ENCODE data around the gene NBEAL1.
"Not testable (repeated sequence)": the region's sequence is repeated elsewhere in the genome, so short reads cannot be mapped to it uniquely, and the experiment has no call there.

NBEAL1 gene

DNA sequence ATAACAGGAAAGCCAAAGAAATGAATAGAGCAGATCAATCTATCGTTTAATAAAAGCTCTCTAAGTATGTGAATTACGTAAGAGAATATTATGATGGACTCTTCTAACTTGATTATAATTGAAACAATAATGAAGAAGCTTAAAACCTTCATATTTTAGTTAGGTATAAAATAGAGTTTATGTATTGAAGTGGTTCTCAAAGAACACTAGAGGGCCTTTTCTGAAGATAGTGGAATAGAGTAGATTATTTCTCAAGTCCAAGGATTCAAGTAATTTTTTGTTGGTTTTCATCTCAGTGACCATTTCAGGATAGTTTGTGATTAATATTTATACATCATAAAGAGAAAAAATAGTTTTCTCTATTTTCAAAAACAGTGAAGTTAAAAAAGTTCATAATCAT, 97.7 kb downstream of the NBEAL1 start:
- no peak for DNase-seq (ENCODE audit: low read depth in 2 of 2)

GRCh38 chr2:203115201-203115700, 100.6 kb downstream of the NBEAL1 start:
- DNase-seq (ENCODE audit: low read depth in 2 of 2), result not testable (repeated sequence)

- no peak for DNase-seq (ENCODE audit: low read depth in 2 of 2)
Observed at GRCh38 chr2:203122317-203122986, 107.8 kb downstream of the NBEAL1 start.

- DNase-seq (ENCODE audit: low read depth in 2 of 2), result no peak
Observed at GRCh38 chr2:203126996-203127395, 112.3 kb downstream of the NBEAL1 start.

- DNase-seq (ENCODE audit: low read depth in 2 of 2), result no peak
Observed at GRCh38 chr2:203135105-203135504, 120.4 kb downstream of the NBEAL1 start.

GRCh38 chr2:203143391-203143790, 128.7 kb downstream of the NBEAL1 start:
- no peak for DNase-seq (ENCODE audit: low read depth in 2 of 2)

DNA sequence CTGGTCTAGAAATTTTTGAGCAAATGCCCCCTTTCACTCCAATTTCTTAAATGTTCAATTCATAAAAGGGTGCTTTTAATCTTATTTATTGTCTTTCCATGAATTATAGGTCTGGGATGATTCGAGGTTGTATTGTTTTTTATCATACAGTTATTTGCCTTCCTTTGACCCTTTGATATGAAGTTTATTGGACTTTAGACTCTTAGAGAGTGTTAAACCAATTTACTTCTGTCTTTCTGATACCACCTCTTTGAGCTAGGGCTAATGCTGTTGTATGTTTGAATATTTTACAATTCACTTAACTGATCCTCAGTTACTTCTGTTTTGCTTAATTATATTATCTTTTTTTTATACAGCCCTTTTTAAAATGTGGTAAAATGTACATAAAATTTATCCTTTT, 134.5 kb downstream of the NBEAL1 start:
- DNase-seq (ENCODE audit: low read depth in 2 of 2), result no peak

GRCh38 chr2:203155406-203155805, 140.7 kb downstream of the NBEAL1 start:
- DNase-seq (ENCODE audit: low read depth in 2 of 2), result no peak

DNA sequence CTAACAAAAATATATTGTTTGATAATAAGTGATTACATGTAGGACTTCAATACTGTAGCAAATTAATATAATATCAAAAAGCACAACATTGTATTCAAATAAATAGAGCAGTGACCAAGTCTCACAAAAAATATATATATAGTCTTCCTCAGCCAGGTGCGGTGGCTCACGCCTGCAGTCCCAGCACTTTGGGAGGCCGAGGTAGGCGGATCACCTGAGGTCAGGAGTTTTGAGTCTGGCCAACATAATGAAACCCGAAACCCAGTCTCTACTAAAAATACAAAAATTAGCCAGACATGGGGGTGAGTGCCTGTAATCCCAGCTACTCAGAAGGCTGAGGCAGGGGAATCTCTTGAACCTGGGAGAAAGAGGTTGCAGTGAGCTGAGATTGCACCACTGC, 148.0 kb downstream of the NBEAL1 start:
- DNase-seq (ENCODE audit: low read depth in 2 of 2), result not testable (repeated sequence)

DNA sequence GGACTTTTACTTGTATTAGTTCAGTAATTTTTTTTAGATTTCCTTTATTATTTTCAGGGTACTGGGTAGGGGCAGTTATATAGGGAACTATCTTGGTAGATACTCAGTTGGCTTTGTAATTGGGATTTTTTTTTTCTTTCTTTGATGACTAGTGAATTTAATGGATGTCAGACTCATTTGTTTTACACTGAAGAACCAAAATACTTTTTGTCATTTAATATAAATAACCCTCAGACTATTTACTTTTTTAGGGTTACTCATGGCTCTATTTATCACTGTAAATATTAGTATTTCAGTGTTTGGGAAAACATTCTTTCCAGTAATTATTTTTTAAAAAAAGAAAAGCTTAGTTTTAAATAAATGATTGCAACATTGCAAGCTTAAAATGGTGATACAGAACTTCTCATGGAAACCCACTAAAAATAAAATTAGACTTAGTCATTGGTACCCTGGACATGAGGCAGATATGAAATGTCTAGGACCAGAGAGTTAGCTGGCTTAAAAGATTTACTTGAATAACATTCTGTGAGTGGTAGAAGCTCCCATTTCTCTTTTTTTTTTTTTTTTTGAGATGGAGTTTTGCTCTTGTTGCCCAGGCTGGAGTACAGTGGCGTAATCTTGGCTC, 149.7 kb downstream of the NBEAL1 start:
- DNase-seq (ENCODE audit: low read depth in 2 of 2), result no peak

GRCh38 chr2:203167751-203168150, 153.1 kb downstream of the NBEAL1 start:
- DNase-seq (ENCODE audit: low read depth in 2 of 2), result no peak

GRCh38 chr2:203170502-203170901, 155.8 kb downstream of the NBEAL1 start:
- DNase-seq (ENCODE audit: low read depth in 2 of 2), result no peak

DNA sequence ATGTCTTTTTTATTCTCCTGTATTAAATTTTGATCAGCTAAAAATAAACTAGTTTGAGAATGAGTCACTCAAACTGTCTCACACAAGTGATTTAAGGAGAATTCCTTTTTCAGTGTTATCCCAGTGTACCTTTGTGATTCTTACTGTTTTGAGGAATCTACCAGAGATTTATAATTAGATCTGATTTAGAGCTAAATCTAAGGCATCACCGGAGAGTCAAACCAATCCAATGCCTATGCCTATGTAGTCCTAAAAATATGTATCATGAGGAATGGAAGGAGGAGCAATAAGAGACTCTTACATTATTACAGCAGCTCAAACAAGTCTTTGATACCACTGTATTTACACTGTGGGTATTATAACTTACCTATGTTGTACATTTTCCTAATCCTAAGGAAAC, 160.7 kb downstream of the NBEAL1 start:
- no peak for DNase-seq (ENCODE audit: low read depth in 2 of 2)

DNA sequence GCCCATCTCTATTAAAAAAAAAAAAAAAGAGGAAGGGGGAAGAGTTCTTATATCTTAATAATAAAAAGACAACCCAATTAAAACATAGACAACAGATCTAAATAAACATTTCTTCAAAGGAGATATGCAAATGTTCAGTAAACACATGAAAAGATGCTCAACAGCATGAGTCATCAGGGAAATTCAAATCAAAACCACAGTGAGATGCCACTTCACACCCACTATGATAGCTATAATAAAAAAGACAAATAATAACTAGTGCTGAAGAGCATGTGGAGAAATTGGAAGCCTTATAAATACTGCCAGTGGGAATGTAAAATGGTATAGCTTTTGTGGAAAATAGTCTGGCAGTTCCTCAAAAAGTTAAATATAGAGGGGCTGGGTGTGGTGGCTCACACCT, 162.7 kb downstream of the NBEAL1 start:
- DNase-seq (ENCODE audit: low read depth in 2 of 2), result no peak

DNA sequence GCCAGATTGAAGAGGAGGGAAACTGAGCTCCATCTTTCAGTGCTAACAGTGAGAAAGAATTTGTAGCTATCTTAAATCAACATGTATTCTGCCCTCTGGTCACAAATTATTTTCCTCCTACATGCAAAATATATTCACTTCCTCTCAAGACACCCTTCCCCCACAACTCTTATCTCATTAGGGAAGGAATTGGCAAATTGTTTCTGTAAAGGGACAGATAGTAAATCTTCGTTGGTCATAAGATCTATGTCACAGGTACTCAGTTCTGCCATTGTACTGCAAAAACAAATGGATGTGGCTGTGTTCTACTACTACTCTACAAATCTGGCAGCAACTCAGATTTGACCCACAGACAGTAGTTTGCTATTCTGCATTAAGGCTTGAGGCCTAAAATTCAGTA, 171.2 kb downstream of the NBEAL1 start:
- no peak for DNase-seq (ENCODE audit: low read depth in 2 of 2)

DNA sequence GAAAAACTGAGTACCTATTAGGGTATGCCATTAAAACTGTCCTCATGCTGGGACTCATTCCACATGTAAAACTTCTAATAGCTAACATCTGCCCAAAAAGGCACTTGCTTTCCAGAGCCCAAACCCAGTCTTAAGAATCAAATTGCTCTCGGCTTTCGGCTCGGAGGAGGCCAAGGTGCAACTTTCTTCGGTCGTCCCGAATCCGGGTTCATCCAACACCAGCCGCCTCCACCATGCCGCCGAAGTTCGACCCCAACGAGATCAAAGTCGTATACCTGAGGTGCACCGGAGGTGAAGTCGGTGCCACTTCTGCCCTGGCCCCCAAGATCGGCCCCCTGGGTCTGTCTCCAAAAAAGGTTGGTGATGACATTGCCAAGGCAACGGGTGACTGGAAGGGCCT, 175.9 kb downstream of the NBEAL1 start:
- not testable (repeated sequence) for DNase-seq (ENCODE audit: low read depth in 2 of 2)

- not testable (repeated sequence) for DNase-seq (ENCODE audit: low read depth in 2 of 2)
Observed at GRCh38 chr2:203191026-203191425, 176.4 kb downstream of the NBEAL1 start.

GRCh38 chr2:203191961-203192360, 177.3 kb downstream of the NBEAL1 start:
- no peak for DNase-seq (ENCODE audit: low read depth in 2 of 2)

DNA sequence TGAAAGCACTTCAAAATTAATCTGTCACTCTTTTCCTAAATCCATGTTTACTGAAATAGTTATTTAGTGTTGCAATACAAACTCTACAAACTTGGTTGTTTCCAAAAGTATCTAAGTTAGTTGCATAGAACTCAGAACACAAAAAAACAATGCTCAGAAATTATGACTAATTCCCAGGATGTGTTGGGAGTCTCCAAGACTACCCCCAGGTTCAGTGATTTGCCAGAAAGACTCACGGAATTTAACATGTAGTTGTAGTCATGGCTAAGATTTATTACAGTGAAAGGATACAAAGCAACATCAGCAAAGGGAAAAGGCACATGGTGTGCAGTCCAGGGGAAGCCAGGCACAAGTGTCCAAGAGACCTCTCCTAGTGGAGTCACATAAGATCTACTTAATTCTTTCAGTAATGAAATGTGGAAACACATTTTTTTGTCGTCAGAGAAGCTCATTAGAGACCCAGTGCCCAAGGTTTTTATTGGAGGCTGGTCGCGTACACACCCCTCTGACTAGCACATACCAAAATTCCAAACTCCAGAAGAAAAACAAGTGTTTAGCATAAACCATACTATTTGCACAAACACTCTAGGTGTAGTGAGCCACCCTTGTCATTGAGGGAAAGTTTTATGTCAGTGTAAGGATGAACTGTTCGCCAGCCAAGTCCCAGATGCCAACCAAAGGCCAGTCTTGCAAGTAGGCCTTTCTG, 180.8 kb downstream of the NBEAL1 start:
- DNase-seq (ENCODE audit: low read depth in 2 of 2), result no peak

- no peak for DNase-seq (ENCODE audit: low read depth in 2 of 2)
Observed at GRCh38 chr2:203200866-203201265, 186.2 kb downstream of the NBEAL1 start.

- DNase-seq (ENCODE audit: low read depth in 2 of 2), result no peak
Observed at GRCh38 chr2:203201426-203201825, 186.8 kb downstream of the NBEAL1 start.

DNA sequence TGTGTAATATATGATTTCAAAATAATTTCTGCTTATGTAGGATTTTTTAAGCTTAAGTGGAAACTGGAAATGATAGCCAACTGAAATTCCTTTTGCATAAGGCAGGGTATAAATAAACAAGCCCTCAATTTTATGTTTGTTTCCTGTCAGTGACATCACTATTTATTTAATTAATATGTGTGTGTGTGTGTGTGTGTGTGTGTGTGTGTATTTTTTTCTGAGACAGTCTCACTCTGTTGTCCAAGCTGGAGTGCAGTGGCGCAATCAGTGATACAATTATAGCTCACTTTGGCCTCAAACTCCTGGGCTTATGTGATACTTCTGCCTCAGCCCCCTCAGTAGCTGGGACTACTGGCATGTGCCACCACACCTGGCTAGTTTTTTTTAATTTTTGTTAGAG, 194.9 kb downstream of the NBEAL1 start:
- no peak for DNase-seq (ENCODE audit: low read depth in 2 of 2)

Measured in stimulated activated CD4-positive, alpha-beta T cell treated with anti-CD3 and anti-CD28 coated beads, Interleukin-1b, Interleukin-23, amount 100 ng/mL, for 1 hour (primary cell).